ENCODE results near the gene GDF15.

GRCh38 chr19:18373407-18373891, 12.5 kb upstream of the GDF15 start:
- TF ChIP-seq ZNF792 (tag by site-specific recombination; IDR thresholded peaks at IDR 0.05) (no peak), ZBTB1 (tag by site-specific recombination; IDR thresholded peaks at IDR 0.05) (no peak), KLF9 (tag by site-specific recombination; IDR thresholded peaks at IDR 0.05; ENCODE audit: low read depth) (no peak), CTCF (tag by site-specific recombination; IDR thresholded peaks at IDR 0.05) (no peak), ZNF169 (tag by site-specific recombination; IDR thresholded peaks at IDR 0.05) (no peak), SETDB1 (IDR thresholded peaks at IDR 0.05; ENCODE audit: insufficient read length, low read length) (no peak), REST (tag by site-specific recombination; IDR thresholded peaks at IDR 0.05) (no peak), ZFP69B (tag by site-specific recombination; IDR thresholded peaks at IDR 0.05) (no peak), ZNF114 (tag by site-specific recombination; IDR thresholded peaks at IDR 0.05) (no peak), PBX3 (CRISPR knock-in tag; IDR thresholded peaks at IDR 0.05) (no peak), ZNF639 (tag by site-specific recombination; IDR thresholded peaks at IDR 0.05) (no peak), ZNF76 (tag by site-specific recombination; IDR thresholded peaks at IDR 0.05; ENCODE audit: borderline replicate concordance, low read depth) (peak; percentile 27; the same call in 1 of the 2 replicates), FEZF1 (tag by site-specific recombination; IDR thresholded peaks at IDR 0.05) (no peak)
